Effector CD4-positive, alpha-beta T cell (primary cell): Measurements from ENCODE around the gene ZNF750. TPM values are rescaled to one million over a fixed set of nuclear protein-coding genes. Genes with fewer than 3 reads are reported as not detected.

Experiments
- DNase-seq: peaks from one replicate; pipeline ENCODE4 v3.0.0-alpha.2; 2020
- total RNA-seq: gene quantifications from one replicate; lab custom pipeline; 2026; lab: John Stamatoyannopoulos, UW

ZNF750 gene
- not detected for total RNA-seq

DNA sequence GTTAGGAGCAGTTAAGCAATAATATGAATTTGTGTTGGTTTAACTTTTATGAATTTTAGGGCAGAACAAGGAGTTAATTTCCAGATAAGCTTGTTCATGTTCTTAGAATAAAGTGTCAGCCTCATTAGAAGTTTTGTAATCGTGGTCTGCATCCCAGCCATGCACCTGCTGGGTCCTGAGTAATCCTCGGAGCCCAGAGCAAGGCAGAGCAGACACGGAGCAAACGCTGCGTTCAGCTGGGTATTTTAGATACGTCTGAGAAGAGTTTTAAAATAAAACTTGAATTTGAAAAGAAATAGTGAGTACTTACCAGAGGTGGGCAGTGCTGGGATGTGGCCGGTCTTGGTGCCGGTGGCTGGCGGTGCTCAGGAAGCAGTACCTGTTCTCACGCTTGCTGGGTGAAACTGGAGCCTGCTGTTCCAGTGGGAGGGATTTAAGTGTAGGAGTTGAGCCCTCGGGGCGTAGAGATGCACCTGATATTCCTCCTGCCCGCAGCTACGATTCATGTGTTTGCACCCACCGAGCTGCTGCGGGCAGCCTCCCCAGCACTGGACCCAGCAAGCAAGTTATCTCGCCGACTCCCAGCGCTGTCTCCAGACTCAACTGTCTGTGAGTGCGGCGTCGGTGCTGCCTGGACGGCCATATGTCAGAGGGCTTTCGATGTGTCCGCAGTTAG lies at the start of gene ZNF750:
Gene ZNF750 (minus strand): TSS at position 406 of the 676 bp plus-strand sequence. CDS start 7,568 bp downstream, outside the sequence.
- no peak for DNase-seq

DNA sequence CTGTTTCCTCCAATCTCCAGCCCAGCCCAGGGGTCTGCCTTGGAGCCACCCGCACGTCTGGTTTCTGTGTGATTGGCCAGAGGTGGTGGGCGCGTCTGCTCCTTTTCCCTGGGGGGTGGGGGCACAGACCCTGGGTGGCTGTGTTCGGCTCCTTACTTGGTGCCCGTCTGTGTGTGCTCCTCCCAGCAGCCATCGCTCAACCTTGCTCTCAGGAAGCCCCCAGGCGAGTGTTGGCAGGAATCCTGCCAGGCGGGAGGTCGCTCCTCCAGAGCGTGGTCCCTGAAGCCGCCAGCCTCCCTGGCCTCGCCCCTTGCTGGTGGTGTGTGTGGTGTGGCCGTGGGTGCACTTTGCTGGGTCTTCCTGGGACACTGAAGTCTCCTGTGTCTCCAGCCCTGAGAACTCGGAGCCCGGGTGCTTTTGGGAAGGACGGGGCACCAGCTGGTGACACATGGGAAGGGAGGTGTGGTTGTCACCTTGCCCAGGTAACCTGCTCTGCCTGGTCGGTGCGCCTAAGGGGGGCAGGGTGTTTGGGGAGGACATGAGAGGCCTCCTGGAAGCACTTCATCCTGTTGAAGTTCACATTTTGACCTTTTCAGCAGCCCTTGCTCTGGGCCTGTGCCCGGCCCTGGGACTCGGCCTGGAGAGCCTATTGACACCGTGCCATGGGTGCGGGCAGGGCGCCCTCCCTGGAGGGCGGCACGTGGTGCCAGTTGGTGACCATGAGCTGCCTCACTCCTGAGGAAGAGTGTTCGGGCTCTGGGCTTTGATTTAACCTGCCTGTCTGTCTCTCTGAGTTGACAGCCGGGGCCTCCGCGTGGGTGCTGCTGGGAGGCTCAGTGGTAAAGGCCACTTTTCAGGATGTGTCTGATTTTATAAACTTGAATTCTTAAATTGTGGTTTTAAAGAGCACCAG lies 49.0 kb upstream of the ZNF750 start:
- no peak for DNase-seq

- DNase-seq = no peak
These were observed 47.7 kb upstream of the ZNF750 start for GRCh38 chr17:82887255-82888164.

GRCh38 chr17:82884970-82885353 lies 45.1 kb upstream of the ZNF750 start:
- no peak for DNase-seq

- DNase-seq = no peak
These were observed 44.6 kb upstream of the ZNF750 start for GRCh38 chr17:82884341-82884969.

DNA sequence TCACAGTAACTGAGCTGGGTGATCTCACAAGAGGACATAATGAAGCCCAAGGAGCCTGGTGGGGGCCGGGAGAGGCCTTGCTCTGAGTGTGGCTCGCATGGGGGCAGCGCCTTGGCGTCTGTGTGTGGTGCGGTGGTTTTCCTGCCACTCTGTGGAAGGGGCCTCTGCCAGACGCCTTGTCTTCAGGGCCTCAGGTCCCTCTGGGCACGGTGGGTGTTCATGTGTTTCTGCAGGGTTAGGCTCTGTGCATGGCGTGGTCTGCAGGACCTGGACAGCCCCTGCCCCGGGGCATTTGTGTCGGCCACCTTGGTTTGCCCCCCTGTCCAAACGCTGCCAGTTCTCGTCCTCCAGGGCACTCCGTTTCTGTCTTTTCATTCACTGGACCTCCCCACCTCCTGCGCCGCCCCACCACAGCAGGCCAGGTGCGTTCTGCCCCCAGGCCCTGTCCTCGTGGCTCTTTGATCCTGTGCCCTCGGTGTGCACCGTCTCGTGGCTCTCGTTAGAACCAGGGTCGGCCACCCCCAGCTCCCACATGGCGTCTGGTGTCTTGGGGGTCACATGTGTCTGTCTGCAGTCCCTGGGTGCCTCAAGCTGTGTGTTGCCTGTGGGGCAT lies 43.7 kb upstream of the ZNF750 start:
- DNase-seq = no peak

- DNase-seq = peak; percentile 82
These were observed 43.0 kb upstream of the ZNF750 start for GRCh38 chr17:82882715-82883418.

DNA sequence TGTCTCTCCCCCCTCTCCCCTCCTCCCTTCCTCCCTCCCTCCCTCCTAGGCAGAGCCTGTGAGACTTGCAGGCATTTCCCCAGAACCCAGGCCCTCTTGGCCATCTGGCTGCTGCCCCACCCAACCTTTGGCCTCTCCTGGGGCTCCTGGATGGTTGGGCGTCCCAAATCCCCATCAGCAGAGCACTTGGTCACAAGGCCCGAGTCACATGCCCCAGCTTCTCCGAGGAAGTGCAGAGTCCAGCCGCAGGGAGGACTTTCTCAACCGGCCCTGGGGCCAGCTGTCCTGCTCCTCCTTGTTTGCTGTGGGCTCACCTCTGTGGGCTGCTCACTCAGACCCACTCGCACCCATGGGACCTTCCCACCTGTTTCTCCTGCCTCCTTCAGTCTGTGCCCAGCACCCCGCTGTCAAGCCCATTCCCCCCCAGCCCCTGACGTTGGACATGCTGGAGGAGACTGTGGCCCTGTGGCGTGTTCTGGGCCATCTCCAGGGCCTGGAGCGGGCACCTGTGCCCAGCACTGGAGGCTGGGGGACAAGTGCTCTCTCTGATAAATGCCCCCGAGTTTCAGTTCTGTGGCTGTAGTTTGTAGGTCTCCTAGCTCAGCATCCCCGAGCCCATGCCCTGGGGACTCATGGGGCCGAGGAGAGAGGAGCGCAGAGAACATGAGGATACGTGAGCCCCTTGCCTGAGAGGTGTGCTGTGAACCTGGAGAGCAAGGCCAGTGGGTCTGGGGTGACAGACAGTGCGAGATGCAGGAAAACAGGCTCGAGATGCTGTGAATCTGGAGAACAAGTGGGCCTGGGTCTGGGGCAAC lies 42.3 kb upstream of the ZNF750 start:
- no peak for DNase-seq

GRCh38 chr17:82881324-82881823 lies 41.6 kb upstream of the ZNF750 start:
- DNase-seq = no peak

GRCh38 chr17:82880620-82881323 lies 41.0 kb upstream of the ZNF750 start:
- no peak for DNase-seq

DNA sequence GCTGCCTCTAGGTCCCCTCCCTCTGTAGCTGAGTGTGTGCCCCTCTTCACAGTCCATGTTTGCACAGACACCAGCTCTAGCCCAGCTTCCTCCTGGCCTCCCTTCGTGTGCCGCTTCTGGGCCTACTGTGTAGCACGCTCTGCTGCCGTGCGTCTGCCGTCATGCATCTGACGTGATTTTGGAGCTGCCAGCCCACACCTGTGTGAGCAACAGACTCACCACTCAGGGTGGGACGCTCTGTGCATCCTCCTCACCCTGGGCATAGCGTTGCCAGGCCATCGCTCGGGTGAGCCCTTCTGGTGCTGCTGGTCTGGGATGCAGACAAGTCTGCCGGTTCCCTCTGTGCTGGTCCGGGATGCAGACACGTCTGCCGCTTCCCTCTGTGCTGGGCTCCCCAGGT lies 39.4 kb upstream of the ZNF750 start:
- no peak for DNase-seq

GRCh38 chr17:82878527-82878926 lies 38.7 kb upstream of the ZNF750 start:
- DNase-seq = no peak

DNA sequence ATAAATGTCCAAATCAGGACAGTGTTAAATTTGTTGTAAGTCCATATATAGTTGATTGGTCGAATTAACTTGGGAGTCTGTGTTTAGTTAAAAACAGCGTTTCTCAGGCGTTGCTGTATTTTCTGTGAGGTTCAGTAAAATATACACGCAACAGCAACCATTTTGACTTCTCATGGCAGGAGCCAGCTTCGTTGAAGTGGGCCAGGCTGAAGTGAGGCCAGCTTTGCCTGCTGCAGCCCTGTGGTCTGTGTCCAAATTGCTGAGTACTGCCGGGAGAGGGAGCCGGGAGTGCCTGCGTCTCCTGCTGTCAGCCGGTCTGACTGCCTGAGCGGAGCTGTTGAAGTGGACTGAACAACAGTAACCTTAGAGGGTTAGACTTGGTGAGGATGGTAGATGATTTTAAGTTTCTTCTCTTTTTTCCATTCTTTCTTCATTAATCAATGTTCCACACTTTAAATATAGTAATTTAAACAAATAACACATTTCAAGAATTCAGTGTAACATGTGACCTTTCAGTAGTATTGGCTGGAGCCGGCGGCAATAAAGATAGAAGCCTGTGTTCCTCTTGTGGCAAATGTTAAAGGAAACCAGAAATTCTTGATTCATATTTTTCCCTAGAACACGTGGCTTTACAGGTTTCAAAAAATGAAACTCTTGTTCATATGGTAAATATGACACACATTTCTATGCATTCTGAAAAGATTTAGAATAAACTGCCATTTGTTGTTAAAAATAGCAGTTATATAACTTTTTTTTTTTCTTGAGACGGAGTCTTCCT lies 37.0 kb upstream of the ZNF750 start:
- DNase-seq = no peak

- DNase-seq = no peak
These were observed 36.3 kb upstream of the ZNF750 start for GRCh38 chr17:82876149-82876548.

GRCh38 chr17:82875407-82875856 lies 35.6 kb upstream of the ZNF750 start:
- no peak for DNase-seq

DNA sequence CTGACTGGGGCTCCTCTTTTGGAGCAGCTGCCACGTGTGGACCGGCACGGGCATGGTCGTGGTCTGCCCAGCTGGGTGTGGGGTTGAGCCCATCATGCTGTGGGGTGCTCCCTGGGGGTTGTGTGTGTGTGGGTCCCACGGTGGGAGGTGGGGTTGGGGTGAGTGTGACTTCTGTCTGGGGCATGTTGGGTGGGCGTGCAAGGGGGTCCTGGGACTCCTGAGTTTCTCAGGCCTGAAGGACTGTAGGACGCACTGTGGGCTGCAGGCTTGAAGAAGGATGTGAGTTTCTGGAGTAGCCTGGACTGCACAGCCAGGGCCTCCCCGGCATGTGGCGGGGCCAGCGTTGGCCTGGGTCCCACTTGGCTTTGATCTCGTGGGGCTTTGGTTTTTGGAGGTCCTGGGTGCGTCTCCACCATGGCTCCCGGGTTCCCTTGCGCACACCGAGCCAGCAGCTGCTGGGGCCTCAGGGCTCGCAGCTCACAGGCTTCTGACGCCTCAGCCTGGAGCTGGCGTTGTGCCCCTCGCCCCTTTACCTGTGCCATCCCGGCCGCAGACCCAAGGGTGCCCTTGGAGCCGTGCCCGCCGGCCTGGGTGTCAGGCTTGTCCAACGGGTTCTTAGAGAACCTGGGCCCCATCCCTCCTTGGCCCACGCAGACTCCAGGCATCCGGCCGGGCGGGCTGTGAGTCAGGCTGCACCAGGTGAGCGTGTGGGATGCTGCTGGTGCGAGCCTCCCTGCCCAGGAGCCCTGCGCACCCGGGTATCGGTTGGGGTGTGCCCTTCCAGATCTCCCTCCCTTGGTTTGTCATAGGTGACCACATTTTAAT lies 34.4 kb upstream of the ZNF750 start:
- DNase-seq = no peak

DNA sequence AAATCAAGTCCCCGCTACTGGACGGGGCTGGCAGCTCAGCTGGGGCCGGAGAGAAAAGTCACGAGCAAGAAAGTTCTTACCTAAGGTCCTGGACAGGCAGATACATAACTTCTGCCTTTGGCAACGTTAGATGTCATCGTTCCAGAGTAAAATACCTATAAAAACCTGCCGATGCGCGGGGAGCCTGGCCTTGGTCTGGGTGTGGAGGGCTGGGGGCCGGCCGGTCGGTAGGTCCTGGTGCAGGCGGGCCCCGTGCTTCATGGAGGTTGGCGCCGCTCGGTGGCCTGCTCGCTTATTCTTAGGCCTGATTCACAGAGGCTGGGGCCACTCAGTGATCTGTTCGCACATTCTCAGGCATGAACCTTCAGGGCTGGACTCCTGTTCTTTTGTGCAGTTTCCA lies 33.7 kb upstream of the ZNF750 start:
- DNase-seq = no peak
